Activated CD4-positive, CD25-positive, alpha-beta regulatory T cell treated with anti-CD3 and anti-CD28 coated beads, Interleukin-2, amount 50 U/mL, for 16 hours (primary cell): ENCODE results near the gene TMEM53.
A peak's percentile ranks its signal among the peaks of the same experiment; 100 is the strongest.
"Not testable (repeated sequence)": the region's sequence is repeated elsewhere in the genome, so short reads cannot be mapped to it uniquely, and the experiment has no call there.

Experiments used
- DNase-seq: peaks from one replicate; pipeline ENCODE4 v3.0.0-alpha.2; 2020; ENCODE audit warnings: low read depth, low spot score

TMEM53 gene

GRCh38 chr1:44674113-44675000 lies at the start of gene TMEM53, which contains the start of gene ARMH1:
Gene TMEM53, minus strand, starts transcription at chr1:44674481. Its CDS starts 90 bp downstream, at chr1:44674391.
Gene ARMH1, plus strand, starts transcription at chr1:44674714. Its CDS starts 14,984 bp downstream, at chr1:44689698.
- peak; percentile 92 for DNase-seq

DNA sequence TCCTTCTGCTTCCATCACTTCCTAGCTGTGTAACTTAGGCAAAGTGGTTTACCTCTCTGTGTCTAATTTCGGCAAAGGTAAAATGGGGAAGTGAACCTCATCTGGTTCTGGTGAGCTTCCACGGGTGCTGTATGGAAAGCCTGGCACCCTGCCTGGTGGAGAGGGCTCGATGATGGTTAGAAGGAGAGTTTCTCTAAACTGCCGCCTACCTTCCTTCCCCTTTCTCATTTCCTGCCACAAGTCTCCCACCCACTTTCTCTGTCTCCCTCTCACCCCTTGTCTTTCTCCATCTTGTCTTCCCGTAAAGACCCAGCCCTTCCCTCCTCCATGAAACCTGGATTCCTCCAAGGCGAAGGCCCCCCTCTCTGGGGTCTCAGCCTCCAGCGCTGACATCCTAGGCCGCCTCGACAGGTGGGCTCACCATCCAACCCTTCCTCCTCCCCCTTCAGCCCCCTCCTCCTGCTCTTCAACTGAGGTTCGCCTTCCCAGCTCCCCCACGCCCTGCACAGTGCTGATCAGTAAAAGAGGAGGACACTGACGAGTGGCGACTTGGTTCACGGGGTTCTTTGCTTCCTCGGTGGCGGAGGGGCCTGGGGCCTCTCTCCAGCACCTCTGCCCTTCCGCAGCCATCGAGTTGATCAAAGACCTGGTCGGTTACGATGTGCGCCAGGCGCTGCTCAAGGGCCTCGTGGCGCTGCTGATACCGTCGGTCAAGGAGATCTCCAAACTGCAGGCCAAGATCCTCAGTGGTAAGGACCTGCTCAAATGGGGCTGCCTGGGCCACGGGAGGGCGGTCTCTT lies 49.4 kb upstream of the TMEM53 start:
- no peak for DNase-seq

GRCh38 chr1:44723064-44723463 lies 48.8 kb upstream of the TMEM53 start:
- no peak for DNase-seq

DNA sequence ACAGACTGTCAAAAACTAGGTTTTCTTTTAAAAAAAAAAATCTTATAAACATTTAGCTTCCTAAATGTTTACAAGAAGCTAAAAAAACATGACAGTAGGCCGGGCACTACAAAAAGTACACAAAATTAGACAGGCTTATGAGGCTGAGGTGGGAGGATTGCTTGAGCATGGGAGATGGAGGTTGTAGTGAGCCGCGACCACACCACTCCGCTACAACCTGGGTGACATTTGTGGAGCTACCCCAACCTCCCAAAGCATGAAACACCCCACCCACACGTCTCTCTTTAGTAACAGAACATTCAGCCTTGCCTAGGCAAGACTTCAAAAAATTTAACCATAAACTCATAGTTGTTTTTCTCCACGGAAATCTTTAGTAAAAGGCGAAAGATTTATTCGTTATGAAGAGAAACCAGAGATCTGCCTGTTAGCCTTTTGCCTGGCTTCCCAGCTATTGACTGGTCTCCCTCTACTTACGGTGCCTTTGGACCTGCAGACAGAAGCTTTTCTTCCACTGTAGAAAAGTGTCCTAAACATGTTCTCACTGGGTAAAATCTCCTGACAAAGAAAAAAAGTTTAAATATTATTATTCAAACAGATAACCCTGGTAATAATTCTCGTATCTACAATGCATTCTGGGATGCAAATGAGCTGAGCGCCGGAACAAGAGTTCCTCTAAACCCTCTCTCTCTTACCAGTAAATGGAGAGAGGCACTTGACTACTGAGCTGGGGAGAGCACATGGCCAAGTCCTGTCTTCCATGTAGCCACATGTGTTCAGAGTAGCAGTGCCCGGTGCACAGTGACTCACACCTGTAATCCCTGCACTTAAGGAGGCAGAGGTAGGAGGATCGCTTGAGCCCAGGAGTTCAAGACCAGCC lies 47.4 kb upstream of the TMEM53 start:
- DNase-seq, result peak; percentile 60

DNA sequence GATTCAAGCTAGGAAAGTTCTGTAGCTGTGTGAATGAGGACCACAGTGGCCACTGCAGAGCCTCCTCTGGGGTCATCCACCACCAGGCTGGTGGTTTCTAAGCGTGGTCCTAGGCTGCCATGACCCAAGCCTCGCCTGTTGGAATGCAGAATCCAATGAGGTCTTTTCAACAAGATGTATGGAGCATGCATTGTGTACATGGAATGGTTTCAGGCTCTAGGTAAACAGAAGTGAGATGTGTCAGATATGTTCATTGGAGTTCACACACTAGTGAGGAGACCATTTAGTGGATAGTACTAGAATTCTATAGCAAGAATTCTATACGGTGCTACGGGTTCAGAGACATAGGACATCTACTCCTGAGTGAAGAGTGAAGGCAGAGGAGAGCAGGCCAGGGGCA lies 46.0 kb upstream of the TMEM53 start:
- DNase-seq, result no peak

DNA sequence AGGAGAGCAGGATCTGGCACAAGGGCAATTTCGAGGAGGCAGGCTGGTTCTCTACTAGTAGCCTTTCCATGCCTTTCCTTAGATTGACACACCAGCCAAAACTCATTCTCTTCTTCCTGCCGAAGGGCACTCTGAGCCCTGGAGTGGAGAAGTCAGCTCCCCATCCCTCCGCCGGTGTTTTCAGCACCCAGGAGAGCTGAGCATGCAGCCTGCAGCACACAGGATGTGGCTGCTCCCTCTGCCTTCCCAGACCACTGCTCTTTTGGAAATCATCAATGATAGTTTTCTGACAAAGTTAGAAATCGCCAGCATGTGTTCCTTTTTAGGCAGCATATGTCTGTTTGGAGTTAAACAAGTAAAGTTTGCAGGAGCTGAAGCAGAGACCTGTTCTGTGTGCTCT lies 45.0 kb upstream of the TMEM53 start:
- no peak for DNase-seq

- DNase-seq, result no peak
Measured at GRCh38 chr1:44718091-44718490, 43.8 kb upstream of the TMEM53 start.

GRCh38 chr1:44717653-44718052 lies 43.4 kb upstream of the TMEM53 start:
- no peak for DNase-seq

DNA sequence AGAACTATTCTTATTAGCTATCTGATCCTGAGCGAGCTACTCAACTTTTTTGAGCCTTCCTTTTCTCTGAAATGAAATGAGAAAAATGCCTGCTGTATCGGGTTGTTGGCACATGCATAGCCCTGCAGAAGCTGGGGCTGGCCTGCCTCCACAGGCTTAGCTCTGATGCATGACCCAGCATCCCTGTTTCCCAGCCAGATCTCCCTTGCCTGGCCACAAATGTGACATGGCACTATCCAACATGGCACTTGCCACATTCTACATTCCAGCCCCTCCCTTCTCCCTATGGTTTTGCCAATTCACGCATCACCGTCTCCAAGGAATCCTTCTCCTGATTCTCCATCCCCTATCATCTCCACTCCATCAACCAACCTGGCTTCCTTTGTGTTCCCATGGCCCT lies 42.9 kb upstream of the TMEM53 start:
- no peak for DNase-seq

- peak; percentile 44 for DNase-seq
Measured at GRCh38 chr1:44714944-44715571, 40.8 kb upstream of the TMEM53 start.

GRCh38 chr1:44714532-44714931 lies 40.3 kb upstream of the TMEM53 start:
- DNase-seq, result no peak

- no peak for DNase-seq
Measured at GRCh38 chr1:44713321-44713781, 39.1 kb upstream of the TMEM53 start.

DNA sequence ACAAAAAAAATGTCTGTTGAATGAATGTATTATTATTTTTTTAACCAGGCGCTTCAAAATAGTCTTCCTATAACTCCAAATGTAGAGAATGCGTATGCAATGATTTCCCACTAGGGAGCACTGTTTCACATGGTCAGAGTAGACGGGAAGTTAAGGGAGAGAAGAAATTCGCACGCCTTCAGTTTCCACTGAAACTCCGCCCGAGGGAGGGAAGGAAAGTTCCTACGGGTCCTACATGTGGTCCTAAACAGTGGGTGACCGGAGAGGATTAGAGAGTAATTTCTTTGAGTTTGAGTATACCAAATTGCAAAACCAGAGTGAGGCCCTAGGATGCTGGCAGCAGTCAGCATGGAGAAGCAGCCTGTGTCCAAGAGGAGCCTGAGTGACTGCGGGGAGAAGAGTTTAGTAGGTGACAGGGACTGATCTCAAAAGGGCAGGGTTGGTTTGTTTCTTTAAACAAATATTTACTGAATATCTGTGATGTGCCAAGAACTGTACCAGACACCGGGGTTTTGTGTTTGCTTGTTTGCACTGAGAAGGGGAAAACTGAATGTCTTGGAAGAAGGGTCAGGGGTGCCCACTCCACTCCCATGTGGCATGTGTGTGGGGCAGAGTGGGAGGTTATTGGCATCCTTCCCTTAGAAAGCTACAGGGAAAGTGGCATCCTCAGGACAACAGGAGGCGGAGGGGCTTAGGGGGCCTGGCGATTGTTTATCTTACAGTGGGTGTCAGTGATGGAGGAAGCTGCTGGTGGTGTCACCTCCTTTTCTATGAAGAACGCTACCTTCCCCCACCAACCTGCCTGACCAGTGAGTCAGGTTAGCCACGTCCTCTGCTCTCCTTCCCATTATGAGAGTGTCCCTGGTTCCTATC lies 33.9 kb upstream of the TMEM53 start:
- DNase-seq, result no peak

DNA sequence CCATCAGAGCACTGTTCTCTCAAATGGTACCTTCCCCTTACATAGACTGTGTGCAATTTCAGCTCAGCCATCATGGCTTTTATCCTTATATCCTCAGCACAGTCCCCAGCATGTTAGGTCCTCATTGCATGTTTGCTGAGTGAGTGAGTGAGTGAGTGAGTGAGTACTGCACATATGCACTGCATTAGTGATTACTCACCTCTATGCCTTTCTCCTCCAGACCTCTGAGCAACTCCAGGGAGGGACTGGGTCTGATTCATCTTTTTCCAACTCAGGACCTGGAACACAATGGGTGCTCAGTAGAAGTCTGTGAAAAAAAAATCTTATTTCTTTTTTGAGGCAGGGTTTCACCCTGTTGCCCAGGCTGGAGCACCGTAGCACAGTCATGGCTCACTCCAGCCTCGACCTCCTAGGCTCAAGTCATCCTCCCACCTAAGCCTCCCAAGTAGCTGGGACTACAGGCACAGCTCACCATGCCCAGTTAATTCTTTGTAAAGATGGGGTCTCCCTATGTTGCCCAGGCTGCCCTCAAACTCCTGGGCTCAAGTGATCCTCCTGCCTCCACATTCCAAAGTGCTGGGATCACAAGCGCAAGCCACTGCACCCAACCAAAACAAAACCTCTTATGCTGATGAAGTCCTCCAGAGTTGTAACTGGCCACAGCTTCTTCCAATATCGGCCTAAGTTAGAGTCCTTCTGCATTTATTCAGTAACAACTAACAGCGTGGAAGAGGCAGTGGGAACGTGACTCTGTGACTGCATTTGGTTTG lies 33.0 kb upstream of the TMEM53 start:
- DNase-seq, result no peak

GRCh38 chr1:44705938-44706337 lies 31.7 kb upstream of the TMEM53 start:
- DNase-seq, result no peak

- DNase-seq, result no peak
Measured at GRCh38 chr1:44705470-44705869, 31.2 kb upstream of the TMEM53 start.

- no peak for DNase-seq
Measured at GRCh38 chr1:44701141-44701573, 26.9 kb upstream of the TMEM53 start.

DNA sequence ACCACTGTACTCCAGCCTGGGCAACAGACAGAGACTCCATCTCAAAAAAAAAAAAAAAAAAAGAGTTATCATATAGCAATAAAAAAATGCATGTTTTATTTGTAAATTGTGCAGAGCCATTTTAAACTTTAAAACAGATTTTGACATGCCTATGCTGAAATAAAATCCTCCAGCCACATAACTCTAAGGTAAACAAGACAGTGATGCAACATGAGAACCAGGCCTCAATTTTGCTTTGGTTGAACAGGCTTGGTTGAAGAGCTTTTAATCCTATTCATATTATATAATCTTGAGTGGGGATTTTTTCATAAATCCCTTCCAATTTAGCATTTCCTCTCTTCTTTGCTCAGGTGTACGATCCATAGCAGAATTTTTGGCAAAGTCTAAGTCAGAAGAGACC lies 26.3 kb upstream of the TMEM53 start:
- DNase-seq, result no peak

- DNase-seq, result not testable (repeated sequence)
Measured at GRCh38 chr1:44699375-44699774, 25.1 kb upstream of the TMEM53 start.
